Mucosa of rectum (tissue), 2 donors: ENCODE data around the gene TMEM97.
"Not testable (repeated sequence)": the region's sequence is repeated elsewhere in the genome, so short reads cannot be mapped to it uniquely, and the experiment has no call there.

Experiments used
- H3K27ac ChIP-seq, 2 donors: one replicate each; pipeline ENCODE4 v1.7.0; 2013; ENCODE audit warnings: inconsistent platforms in 2 of 2, low read depth in 2 of 2, low read length in 2 of 2
- H3K27me3 ChIP-seq, 2 donors: one replicate each; pipeline ENCODE4 v1.7.0; 2013; ENCODE audit warnings: low read length in 2 of 2; ENCODE audit not compliant: control insufficient read depth in 2 of 2, insufficient read depth in 2 of 2
- H3K36me3 ChIP-seq, 2 donors: one replicate each; pipeline ENCODE4 v1.7.0; 2013; ENCODE audit warnings: low read length in 2 of 2; ENCODE audit not compliant: control insufficient read depth in 2 of 2, insufficient read depth in 2 of 2
- H3K4me1 ChIP-seq, 2 donors: one replicate each; pipeline ENCODE4 v1.7.0; 2013; ENCODE audit warnings: low read length in 2 of 2, mild to moderate bottlenecking in 1 of 2; ENCODE audit not compliant: control insufficient read depth in 2 of 2, insufficient read depth in 2 of 2
- H3K4me3 ChIP-seq, 2 donors: one replicate each; pipeline ENCODE4 v1.7.0; 2013; ENCODE audit warnings: low read length in 2 of 2
- H3K9ac ChIP-seq, 2 donors: one replicate each; pipeline ENCODE4 v1.7.0; 2013; ENCODE audit warnings: low read length in 2 of 2, low read depth in 1 of 2, mild to moderate bottlenecking in 1 of 2
- H3K9me3 ChIP-seq, 2 donors: one replicate each; pipeline ENCODE4 v1.7.0; 2013; ENCODE audit warnings: low read length in 2 of 2; ENCODE audit not compliant: control insufficient read depth in 2 of 2
- donor health status: healthy.
- donor health status: Normal muscosa, but diverticular disease.

TMEM97 gene

GRCh38 chr17:28282596-28282995 lies 36.4 kb upstream of the TMEM97 start:
- Histone ChIP-seq H3K27me3 (no peaks in the 10 kb centered on the region), H3K27ac (no peak overlapping the region), H3K4me1 (no peaks in the 10 kb centered on the region), H3K36me3 (no peaks in the 10 kb centered on the region), H3K9ac (no peak overlapping the region), H3K4me3 (no peak overlapping the region), H3K9me3 (no peaks in the 10 kb centered on the region)

GRCh38 chr17:28285965-28286364 lies 33.0 kb upstream of the TMEM97 start:
- H3K27ac ChIP-seq, result no peak overlapping the region
- no peaks in the 10 kb centered on the region for H3K9me3 ChIP-seq
- H3K9ac ChIP-seq, result no peak overlapping the region
- H3K36me3 ChIP-seq, result no peaks in the 10 kb centered on the region
- no peaks in the 10 kb centered on the region for H3K4me1 ChIP-seq
- H3K27me3 ChIP-seq, result no peaks in the 10 kb centered on the region
- no peak overlapping the region for H3K4me3 ChIP-seq

- Histone ChIP-seq H3K27ac (no peak overlapping the region), H3K36me3 (no peaks in the 10 kb centered on the region), H3K9me3 (no peaks in the 10 kb centered on the region), H3K27me3 (peaks cover 0 to 3% of the 10 kb centered on the region in 2 donors), H3K4me1 (no peaks in the 10 kb centered on the region), H3K4me3 (no peak overlapping the region), H3K9ac (no peak overlapping the region)
Observed at GRCh38 chr17:28290703-28291102, 28.3 kb upstream of the TMEM97 start.

GRCh38 chr17:28291780-28292330 lies 27.1 kb upstream of the TMEM97 start:
- H3K4me1 ChIP-seq, result no peaks in the 10 kb centered on the region
- peaks cover 0 to 3% of the 10 kb centered on the region in 2 donors for H3K27me3 ChIP-seq
- no peak overlapping the region for H3K9ac ChIP-seq
- no peaks in the 10 kb centered on the region for H3K9me3 ChIP-seq
- H3K4me3 ChIP-seq, result no peak overlapping the region
- H3K27ac ChIP-seq, result no peak overlapping the region
- H3K36me3 ChIP-seq, result no peaks in the 10 kb centered on the region

GRCh38 chr17:28292878-28293277 lies 26.1 kb upstream of the TMEM97 start:
- not testable (repeated sequence) for H3K36me3 ChIP-seq, H3K4me3 ChIP-seq, H3K27me3 ChIP-seq, H3K27ac ChIP-seq, H3K4me1 ChIP-seq, H3K9me3 ChIP-seq, H3K9ac ChIP-seq

- H3K27me3 ChIP-seq, result peaks cover 0 to 3% of the 10 kb centered on the region in 2 donors
- no peak overlapping the region for H3K9ac ChIP-seq
- no peaks in the 10 kb centered on the region for H3K9me3 ChIP-seq
- H3K4me3 ChIP-seq, result no peak overlapping the region
- H3K27ac ChIP-seq, result no peak overlapping the region
- H3K4me1 ChIP-seq, result no peaks in the 10 kb centered on the region
- H3K36me3 ChIP-seq, result no peaks in the 10 kb centered on the region
Observed at GRCh38 chr17:28293994-28294393, 25.0 kb upstream of the TMEM97 start.

- Histone ChIP-seq H3K4me3 (no peak overlapping the region), H3K36me3 (no peaks in the 10 kb centered on the region), H3K9ac (no peak overlapping the region), H3K27me3 (peaks cover 0 to 3% of the 10 kb centered on the region in 2 donors), H3K27ac (no peak overlapping the region), H3K4me1 (no peaks in the 10 kb centered on the region), H3K9me3 (no peaks in the 10 kb centered on the region)
Observed at GRCh38 chr17:28295677-28296578, 23.1 kb upstream of the TMEM97 start.

GRCh38 chr17:28298449-28298848 lies 20.6 kb upstream of the TMEM97 start:
- Histone ChIP-seq H3K27ac (no peak overlapping the region), H3K27me3 (no peaks in the 10 kb centered on the region), H3K9ac (no peak overlapping the region), H3K4me1 (no peaks in the 10 kb centered on the region), H3K36me3 (no peaks in the 10 kb centered on the region), H3K9me3 (no peaks in the 10 kb centered on the region), H3K4me3 (no peak overlapping the region)

- no peaks in the 10 kb centered on the region for H3K9me3 ChIP-seq
- H3K4me3 ChIP-seq, result no peak overlapping the region
- H3K4me1 ChIP-seq, result no peaks in the 10 kb centered on the region
- H3K36me3 ChIP-seq, result no peaks in the 10 kb centered on the region
- no peak overlapping the region for H3K27ac ChIP-seq
- peaks cover 0 to 7% of the 10 kb centered on the region in 2 donors for H3K27me3 ChIP-seq
- H3K9ac ChIP-seq, result no peak overlapping the region
Observed at GRCh38 chr17:28306954-28307401, 12.0 kb upstream of the TMEM97 start.

GRCh38 chr17:28313841-28314240 lies 5.2 kb upstream of the TMEM97 start:
- Histone ChIP-seq H3K27me3 (no peaks in the 10 kb centered on the region), H3K4me1 (peaks cover 7 to 8% of the 10 kb centered on the region in 2 donors), H3K9ac (no peak overlapping the region), H3K36me3 (no peaks in the 10 kb centered on the region), H3K4me3 (no peak overlapping the region), H3K27ac (no peak overlapping the region), H3K9me3 (no peaks in the 10 kb centered on the region)
